Measurements from ENCODE around the gene KLC1. TPM values are rescaled to one million over a fixed set of nuclear protein-coding genes. Genes with fewer than 3 reads are reported as not detected.

The KLC1 gene
- total and polyA plus RNA-seq, 2 of the 8 experiments (the other 6 are each of a cell fraction or from before 2014, with no cell fraction given): 84.6 to 134 TPM

DNA sequence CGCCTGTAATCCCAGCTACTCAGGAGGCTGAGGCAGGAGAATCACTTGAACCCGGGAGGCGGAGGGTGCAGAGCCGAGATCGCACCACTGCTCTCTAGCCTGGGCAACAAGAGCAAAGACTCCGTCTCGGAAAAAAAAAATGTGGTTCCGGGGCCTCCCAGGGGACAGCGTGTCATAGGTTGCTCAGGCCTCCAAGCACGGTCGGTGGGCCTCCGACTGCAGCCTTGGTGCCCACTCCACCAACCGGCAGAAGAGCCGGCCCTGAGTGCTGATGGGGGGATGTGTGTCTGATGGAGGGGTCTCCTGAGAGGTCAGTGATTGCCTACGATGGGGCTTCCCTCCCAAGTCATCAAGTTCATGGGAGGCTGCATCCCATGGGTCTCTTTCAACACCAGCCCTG, 102.5 kb downstream of the KLC1 start:
- no peaks in the 10 kb centered on the region for H3K23me2 ChIP-seq (ENCODE audit: low read depth, low read length)
- H3K9me3 ChIP-seq (ENCODE audit: insufficient read depth in 2 of 2, low read depth in 1 of 2, low read length in 1 of 2): no peaks in the 10 kb centered on the region
- no peak overlapping the region for H3K23ac ChIP-seq (ENCODE audit: insufficient read length)
- no peak overlapping the region for H3K4ac ChIP-seq (replicated peaks; ENCODE audit: insufficient read length, low read depth, low read length)
- no peak overlapping the region for H4K91ac ChIP-seq (replicated peaks; ENCODE audit: insufficient read length, low read length)
- H4K5ac ChIP-seq (ENCODE audit: insufficient read length, low read depth, low read length): no peak overlapping the region
- no peak overlapping the region for H2BK12ac ChIP-seq (ENCODE audit: low read depth, low read length)
- DNase-seq (ENCODE audit: low read depth in 1 of 2, low spot score in 2 of 2) (no peak), FAIRE-seq (no peak)
- H3K14ac ChIP-seq (ENCODE audit: insufficient read length): no peak overlapping the region
- H3K79me2 ChIP-seq (ENCODE audit: control insufficient read depth in 1 of 2, insufficient read depth in 2 of 2, low read length in 2 of 2): no peaks in the 10 kb centered on the region; a peak in 1 of 4 replicates
- peaks cover 5 to 16% of the 10 kb centered on the region in 2 experiments for H4K20me1 ChIP-seq (replicated peaks in 1 of 2; ENCODE audit: control insufficient read depth in 1 of 2, insufficient read depth in 2 of 2, low read length in 2 of 2)
- no peak overlapping the region for H2BK15ac ChIP-seq (ENCODE audit: low read length)
- H3K56ac ChIP-seq (replicated peaks; ENCODE audit: insufficient read length, low read depth, low read length): no peak overlapping the region
- H3K4me3 ChIP-seq (ENCODE audit: extremely low read depth in 1 of 4, insufficient read depth in 2 of 4, low read depth in 3 of 4, low read length in 4 of 4): no peak overlapping the region
- no peaks in the 10 kb centered on the region; the same call in none of the 2 replicates for H3K79me1 ChIP-seq (ENCODE audit: low read depth, low read length)
- no peaks in the 10 kb centered on the region for H3K27me3 ChIP-seq (replicated peaks in 1 of 4; ENCODE audit: control insufficient read depth in 3 of 4, extremely low read depth in 1 of 4, insufficient read depth in 3 of 4, low read length in 3 of 4)
- WGBS, 2 experiments (ENCODE audit: extremely low coverage in 1 of 2, insufficient coverage in 1 of 2, insufficient read length in 1 of 2, insufficient replicate concordance in 2 of 2, low coverage in 1 of 2, low lambda C conversion rate in 2 of 2, missing lambda C conversion rate in 1 of 2): 96% methylated on average over 15 of the region's 15 CpGs; no CpG with 5 or more reads in 1 of the 2 experiments
- H3K9ac ChIP-seq (replicated peaks in 1 of 4; ENCODE audit: extremely low read depth in 1 of 4, low read depth in 3 of 4, low read length in 3 of 4): no peak overlapping the region
- H3K4me2 ChIP-seq (ENCODE audit: insufficient read depth in 1 of 2, low read depth in 2 of 2, low read length in 2 of 2): no peak overlapping the region
- no peak overlapping the region for H2BK5ac ChIP-seq (ENCODE audit: low read depth, low read length)
- H3K36me3 ChIP-seq (ENCODE audit: control insufficient read depth in 2 of 4, insufficient read depth in 4 of 4, low read length in 3 of 4): peaks cover 5 to 21% (median 14%) of the 10 kb centered on the region in 4 experiments; a peak in 6 of 8 replicates
- no peak overlapping the region for H2BK120ac ChIP-seq (replicated peaks; ENCODE audit: low read depth, low read length)
- H2AFZ ChIP-seq (ENCODE audit: low read length): no peak overlapping the region
- no peak overlapping the region for H2AK5ac ChIP-seq (ENCODE audit: low read depth, low read length)
- H3K27ac ChIP-seq (ENCODE audit: low read depth, low read length): no peak overlapping the region
- ChIA-PET CTCF (ENCODE audit: partially characterized antibody) (interaction anchor here (0.6 kb wide), 1 partner anchor 1201 kb away, joined by 3 read pairs; no protein-coding TSS in a partner anchor), POLR2A (ENCODE audit: partially characterized antibody) (no interaction called here)
- no peak overlapping the region for H3K18ac ChIP-seq (ENCODE audit: extremely low read depth, low read length)
- H3K4me1 ChIP-seq (replicated peaks in 1 of 4; ENCODE audit: control insufficient read depth in 3 of 4, insufficient read depth in 4 of 4, low read length in 3 of 4): no peaks in the 10 kb centered on the region; a peak in 2 of 7 replicates
- H4K8ac ChIP-seq (ENCODE audit: extremely low read depth, insufficient read depth, low read length): no peak overlapping the region
- H2BK20ac ChIP-seq (ENCODE audit: low read length): no peak overlapping the region
- TF ChIP-seq EZH2 (IDR thresholded peaks at IDR 0.05; ENCODE audit: low read depth, low read length, severe bottlenecking): no peak
- TF ChIP-seq SRF (IDR thresholded peaks at IDR 0.05; ENCODE audit: low read depth, low read length): no peak
- TF ChIP-seq, protein P1, sequence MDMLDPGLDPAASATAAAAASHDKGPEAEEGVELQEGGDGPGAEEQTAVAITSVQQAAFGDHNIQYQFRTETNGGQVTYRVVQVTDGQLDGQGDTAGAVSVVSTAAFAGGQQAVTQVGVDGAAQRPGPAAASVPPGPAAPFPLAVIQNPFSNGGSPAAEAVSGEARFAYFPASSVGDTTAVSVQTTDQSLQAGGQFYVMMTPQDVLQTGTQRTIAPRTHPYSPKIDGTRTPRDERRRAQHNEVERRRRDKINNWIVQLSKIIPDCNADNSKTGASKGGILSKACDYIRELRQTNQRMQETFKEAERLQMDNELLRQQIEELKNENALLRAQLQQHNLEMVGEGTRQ (IDR thresholded peaks at IDR 0.05; ENCODE audit: low read length): no peak
- TF ChIP-seq, protein P2, sequence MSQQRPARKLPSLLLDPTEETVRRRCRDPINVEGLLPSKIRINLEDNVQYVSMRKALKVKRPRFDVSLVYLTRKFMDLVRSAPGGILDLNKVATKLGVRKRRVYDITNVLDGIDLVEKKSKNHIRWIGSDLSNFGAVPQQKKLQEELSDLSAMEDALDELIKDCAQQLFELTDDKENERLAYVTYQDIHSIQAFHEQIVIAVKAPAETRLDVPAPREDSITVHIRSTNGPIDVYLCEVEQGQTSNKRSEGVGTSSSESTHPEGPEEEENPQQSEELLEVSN (IDR thresholded peaks at IDR 0.05): no peak
- no peak for TF ChIP-seq CHD2 (IDR thresholded peaks at IDR 0.05; ENCODE audit: low read length)
- TF ChIP-seq CBX5 (IDR thresholded peaks at IDR 0.05; ENCODE audit: low read depth, low read length): no peak
- no peak for TF ChIP-seq TBP (IDR thresholded peaks at IDR 0.05; ENCODE audit: low read depth, low read length)
- TF ChIP-seq PHF8 (conservative IDR thresholded peaks at IDR 0.05; ENCODE audit: low read depth, low read length): no peak
- TF ChIP-seq GABPA (IDR thresholded peaks at IDR 0.05; ENCODE audit: borderline replicate concordance, insufficient read depth, low read length): no peak
- TF ChIP-seq RFX5 (IDR thresholded peaks at IDR 0.05; ENCODE audit: borderline replicate concordance, low read depth, low read length): no peak
- no peak for TF ChIP-seq ASH2L (IDR thresholded peaks at IDR 0.05; ENCODE audit: low read length)
- TF ChIP-seq EGR1 (IDR thresholded peaks at IDR 0.05; ENCODE audit: borderline replicate concordance, low read depth, low read length): no peak
- TF ChIP-seq HDAC6 (IDR thresholded peaks at IDR 0.05; ENCODE audit: low read depth, low read length): no peak
